GM19240 (cell line): ENCODE data around the gene ALG1L2.
"Not testable (repeated sequence)": the region's sequence is repeated elsewhere in the genome, so short reads cannot be mapped to it uniquely, and the experiment has no call there.

Experiments
- DNase-seq: peaks from one replicate; pipeline ENCODE4 v3.0.0; 2011; ENCODE audit warnings: low spot score; ENCODE audit not compliant: insufficient read length

ALG1L2 gene, protein sequence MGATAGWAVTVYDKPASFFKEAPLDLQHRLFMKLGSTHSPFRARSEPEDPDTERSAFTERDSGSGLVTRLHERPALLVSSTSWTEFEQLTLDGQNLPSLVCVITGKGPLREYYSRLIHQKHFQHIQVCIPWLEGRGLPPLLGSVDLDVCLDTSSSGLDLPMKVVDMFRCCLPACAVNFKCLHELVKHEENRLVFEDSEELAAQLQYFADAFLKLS

DNA sequence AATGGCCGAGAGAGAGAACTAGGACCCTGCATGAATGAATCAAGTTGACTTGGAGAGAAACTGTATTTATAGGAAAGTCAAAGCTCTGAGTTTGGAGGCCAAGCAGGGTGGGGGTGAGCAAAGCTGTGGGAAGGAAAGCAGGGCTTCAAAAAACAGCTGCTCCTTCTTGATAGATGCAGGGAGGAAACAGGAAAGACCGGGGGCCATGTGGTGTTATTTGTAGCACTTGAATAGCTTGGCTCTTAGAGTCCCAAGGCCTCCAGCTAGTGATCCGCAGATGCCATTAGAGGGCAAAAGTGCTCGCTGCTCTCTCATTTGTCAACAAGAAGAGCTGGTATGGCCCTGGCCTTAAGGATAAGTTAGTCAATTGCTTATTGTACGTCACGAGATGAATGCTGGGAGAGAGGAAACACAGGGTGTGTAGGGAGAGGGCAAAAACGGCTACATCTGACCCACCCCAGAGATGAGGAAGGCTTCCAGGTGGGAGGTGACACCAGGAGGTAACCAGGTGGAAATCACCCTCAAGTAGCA, at the start of gene ALG1L2:
Gene ALG1L2, plus strand, starts transcription at position 481 of the 531 bp plus-strand sequence. CDS start 186 bp downstream, outside the sequence.
- no peak for DNase-seq

DNA sequence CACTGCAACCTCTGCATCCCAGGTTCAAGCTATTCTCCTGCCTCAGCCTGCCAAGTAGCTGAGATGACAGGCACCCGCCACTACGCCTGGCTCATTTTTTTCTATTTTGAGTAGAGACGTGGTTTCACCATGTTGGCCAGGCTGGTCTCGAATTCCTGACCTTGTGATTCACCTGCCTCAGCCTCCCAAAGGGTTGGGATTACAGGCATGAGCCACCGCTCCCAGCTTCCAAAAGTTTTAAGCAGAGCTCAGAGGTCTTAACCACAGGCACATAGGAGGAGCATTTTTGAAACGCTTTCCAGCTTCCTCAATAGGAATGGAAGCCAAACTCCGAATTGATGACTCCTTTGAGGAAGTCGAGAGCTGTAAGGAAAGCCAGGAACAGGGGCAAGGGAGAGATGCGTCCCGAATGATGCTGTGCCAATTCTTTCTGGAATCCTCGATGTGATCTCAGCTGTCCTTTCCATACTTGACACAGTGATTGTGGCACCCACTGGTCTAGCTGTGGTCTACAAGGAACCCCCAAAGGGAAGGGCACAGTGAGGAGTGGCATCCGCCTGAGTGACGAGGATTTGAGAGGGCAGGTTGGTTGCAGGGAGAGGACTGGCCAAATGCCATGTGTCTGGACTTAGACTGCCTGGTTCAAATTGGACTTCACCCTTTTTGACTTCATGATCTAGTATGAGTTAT, 44.4 kb upstream of the ALG1L2 start:
- not testable (repeated sequence) for DNase-seq

DNA sequence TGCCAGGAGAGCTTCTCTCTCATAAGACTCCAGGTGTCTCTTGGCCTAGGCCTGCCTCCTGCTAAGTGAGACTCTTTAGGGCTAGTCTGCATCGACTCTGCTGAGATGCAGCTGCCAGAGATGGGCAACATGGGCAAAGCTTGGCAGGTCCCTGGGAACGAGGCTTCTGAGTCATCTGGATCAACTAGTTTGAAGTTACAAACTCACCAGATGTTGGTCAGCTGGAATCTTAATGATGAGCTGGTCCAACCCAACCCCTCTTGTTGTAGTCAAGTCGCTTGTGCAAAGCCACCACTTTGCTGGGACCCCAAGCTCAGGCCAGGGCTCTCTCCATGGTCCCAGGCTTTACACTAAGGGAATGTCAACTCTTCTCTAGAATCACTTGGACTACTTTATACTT, 38.9 kb upstream of the ALG1L2 start:
- DNase-seq: not testable (repeated sequence)

DNA sequence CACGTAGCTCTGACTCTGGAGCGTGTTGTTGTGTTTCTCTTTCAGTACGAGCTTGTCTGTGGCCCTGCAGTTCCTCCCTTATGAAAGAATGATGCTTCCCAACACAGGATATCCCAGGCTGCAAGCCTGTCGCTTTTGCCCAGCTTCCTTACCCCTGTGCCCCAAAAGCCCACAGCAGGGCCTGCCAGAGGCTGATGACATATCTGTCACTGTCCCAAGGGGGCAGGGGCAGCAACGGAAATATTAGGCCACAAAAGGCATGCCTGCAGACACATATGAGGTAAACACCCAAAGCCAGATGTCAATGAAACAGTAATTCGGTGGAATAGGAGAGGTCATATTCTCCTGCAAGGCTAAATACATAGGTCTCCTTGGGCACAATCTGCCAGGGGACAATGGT, 38.0 kb upstream of the ALG1L2 start:
- DNase-seq: not testable (repeated sequence)

DNA sequence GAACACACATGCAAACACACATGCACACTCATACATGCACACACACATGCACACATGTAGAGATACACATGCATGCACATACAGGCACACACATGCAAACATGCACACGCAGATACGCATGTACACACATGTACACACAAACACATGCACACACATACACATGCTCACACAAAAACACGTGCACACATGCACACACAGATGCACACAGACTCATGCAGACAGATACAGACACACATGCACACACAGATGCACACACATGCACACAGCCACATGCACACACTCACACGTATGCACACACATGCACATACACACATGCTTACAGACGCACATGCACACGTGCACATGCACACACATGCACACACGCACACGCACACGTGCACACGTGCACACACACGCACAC, 37.3 kb upstream of the ALG1L2 start:
- no peak for DNase-seq

DNA sequence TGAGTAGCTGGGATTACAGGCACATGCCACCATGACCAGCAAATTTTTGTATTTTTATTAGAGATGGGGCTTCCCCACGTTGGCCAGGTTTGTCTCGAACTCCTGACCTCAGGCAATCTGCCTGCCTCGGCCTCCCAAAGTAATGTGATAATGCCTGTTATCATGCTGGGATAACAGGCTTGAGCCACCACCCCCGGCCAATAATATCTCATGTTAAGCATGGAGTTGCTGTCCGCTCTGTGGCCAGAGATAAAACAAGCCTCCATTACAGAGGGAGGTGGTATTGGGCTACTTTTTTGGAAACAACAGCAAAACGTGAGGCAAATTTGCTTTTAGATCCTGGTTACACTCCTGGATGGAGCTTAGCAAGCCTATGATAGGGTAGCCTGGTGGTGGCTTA, 32.9 kb upstream of the ALG1L2 start:
- no peak for DNase-seq

DNA sequence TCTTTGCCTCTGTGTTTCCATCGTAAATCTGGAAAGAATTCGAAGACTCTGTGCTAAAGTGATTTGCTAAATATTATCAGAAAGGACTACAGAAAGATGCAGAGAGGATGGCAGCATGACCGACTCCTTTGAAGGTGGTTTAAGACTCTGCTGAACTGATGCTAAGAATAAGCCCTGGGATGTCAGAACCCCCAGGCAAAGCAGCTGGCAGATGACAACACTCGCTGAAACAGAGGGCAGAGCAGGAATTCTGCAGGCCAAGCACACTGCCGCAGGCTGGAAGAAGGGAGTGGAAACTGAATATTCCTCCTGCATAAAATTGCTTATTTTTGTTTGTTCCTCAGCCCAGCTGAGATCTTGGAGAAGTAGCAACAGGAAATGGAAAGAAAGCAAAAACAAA, 29.3 kb upstream of the ALG1L2 start:
- DNase-seq: not testable (repeated sequence)

DNA sequence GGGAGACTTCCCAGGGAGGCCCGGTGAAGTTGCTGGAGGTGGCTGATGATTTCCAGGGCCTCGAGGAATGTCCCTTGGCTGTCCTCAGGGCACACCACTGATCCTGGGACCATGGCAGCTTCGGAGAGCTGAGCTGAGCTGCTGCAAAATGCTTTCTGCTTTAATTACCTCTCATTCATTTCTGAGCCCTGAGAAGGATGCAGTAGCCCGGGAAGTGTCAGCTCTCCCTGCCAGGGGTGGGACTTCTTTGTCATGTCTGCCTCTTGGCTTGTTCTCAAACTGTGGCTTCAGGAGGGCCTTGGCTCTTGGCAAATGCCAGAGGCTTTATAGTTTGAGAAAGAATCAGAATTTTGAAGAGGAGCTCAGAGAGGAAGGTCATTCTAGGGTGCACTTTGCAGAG, 28.7 kb upstream of the ALG1L2 start:
- not testable (repeated sequence) for DNase-seq

DNA sequence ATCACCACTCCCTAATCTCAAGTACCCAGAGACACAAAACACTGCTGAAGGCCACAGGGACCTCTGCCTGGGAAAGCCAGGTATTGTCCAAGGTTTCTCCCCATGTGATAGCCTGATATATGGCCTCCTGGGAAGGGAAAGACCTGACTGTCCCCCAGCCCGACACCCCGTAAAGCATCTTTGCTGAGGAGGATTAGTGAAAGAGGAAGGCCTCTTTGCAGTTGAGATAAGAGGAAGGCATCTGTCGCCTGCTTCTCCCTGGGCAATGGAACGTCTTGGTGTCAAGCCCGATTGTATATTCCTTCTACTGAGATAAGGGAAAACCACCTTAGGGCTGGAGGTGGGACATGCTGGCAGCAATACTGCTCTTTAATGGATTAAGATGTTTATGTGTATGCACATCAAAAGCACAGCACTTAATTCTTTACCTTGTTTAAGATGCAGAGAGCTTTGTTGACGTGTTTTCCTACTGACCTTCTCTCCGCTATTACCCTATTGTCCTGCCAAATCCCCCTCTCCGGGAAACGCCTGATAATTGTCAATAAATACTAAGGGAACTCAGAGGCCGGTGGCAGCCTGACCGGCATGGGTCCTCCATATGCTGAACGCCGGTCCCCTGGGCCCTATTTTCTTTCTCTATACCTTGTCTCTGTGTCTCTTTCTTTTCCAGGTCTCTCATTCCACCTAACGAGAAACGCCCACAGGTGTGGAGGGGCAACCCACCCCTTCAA, 23.9 kb upstream of the ALG1L2 start:
- not testable (repeated sequence) for DNase-seq

DNA sequence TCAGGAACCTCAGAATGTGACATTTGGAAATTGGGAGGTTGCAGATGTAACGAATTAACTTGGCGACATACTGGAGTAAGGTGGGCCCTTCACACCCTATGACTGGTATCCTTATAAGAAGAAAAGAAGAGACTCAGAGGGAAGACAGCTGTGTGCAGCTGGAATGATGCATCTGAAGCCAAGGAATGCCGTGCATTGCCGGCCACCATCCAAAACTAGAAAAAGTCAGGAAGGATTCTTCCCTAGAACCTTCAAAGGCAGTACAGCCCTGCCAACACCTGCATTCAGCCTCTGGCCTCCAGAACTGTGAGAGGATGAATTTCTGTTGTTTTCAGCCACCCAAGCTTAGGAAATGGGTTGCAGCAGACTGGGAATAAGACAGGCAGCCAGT, 23.4 kb upstream of the ALG1L2 start:
- DNase-seq: not testable (repeated sequence)

DNA sequence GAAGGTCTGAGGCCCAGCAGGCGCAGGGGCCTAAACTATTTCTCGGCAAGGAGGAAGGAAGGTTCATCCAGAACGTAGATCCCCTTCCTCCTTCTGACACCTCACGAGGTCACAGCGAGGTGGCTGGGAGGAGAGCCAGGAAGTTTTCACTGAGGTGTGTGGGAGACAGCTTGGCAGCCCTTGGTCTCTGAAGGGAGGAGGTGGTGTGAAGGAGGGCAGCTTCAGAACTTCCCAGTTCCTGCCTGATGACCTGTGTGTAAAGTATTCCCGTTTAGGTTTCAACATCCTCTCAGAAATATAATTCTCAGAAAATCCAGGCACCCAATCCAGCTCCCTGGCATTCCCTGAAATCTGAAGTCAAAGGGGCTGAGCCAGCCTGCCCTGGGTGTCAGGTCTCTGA, 22.9 kb upstream of the ALG1L2 start:
- DNase-seq: not testable (repeated sequence)

DNA sequence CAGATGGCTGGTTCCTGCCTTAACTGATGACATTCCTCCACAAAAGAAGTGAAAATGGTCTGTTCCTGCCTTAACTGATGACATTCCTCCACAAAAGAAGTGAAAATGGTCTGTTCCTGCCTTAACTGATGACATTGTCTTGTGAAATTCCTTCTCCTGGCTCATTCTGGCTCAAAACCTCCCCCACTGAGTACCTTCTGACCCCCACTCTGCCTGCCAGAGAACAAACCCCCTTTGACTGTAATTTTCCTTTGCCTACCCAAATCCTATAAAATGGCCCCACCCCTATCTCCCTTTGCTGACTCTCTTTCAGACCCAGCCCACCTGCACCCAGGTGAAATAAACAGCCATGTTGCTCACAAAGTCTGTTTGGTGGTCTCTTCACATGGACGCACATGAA, 22.5 kb upstream of the ALG1L2 start:
- DNase-seq: not testable (repeated sequence)

DNA sequence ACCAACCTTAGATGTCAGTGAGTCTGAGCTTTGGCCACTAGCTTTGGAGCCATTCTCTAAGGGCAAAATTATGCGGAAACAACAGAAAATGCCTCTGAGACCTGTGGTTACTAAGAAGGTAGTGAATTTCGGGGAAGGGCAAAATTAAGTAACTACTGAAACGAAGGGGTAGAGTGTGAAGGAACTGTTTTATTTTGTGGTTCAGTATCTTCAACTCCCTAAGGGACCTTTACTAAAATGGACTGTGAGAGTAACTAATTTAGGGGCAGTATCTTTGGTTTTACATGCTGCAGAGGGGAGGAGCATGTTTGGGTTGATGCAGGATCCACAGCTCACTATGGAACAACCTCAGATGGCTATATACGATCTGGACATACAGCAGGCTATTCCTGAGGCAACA, 8.0 kb upstream of the ALG1L2 start:
- no peak for DNase-seq

DNA sequence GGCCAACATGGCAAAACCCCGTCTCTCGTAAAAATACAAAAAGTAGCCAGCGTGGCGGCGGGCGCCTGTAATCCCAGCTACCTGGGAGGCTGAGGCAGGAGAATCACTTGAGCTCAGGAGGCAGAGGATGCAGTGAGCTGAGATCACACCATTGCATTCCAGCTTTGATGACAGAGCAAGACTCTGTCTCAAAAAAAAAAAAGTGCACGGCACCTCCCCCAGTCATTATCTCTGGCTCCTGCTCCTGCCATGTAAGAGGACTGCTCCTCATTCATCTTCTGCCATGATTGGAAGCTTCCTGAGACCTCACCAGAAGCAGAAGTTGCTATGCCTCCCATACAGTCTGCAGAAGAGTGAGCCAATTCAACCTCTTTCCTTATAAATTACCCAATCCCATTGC, 4.0 kb upstream of the ALG1L2 start:
- DNase-seq: no peak

DNA sequence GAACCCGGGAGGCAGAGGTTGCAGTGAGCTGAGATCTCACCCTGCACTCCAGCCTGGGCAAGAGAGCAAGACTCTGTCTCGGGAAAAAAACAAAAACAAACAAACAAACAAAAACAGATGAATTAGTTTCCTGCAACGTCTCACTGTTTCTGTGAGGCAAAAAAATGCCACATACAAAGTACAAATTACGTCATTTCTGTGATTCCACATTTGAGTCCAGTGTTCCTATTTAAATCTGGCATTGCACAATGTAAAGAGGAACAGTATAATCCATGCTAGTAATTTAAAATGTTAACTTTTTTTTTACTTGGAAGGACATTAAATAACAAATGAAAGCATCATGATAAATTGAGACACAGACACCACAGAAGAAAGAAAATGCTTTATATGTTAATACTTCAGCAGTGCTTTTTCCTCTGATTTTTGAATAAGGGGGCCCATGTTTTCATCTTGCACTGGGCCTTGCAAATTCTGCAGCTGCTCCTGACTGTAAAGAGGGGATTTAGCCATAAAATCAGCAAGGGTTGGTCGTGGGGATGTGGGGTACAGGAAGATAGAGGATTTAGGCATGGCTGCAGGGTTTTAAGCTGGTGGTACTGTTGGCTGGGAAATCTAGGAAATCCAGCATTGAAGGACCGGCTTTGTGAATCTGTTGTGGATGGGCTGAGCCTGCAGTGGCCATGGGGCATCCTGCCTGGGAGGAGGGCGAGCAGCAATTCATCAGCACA, 1.9 kb downstream of the ALG1L2 start:
- not testable (repeated sequence) for DNase-seq

DNA sequence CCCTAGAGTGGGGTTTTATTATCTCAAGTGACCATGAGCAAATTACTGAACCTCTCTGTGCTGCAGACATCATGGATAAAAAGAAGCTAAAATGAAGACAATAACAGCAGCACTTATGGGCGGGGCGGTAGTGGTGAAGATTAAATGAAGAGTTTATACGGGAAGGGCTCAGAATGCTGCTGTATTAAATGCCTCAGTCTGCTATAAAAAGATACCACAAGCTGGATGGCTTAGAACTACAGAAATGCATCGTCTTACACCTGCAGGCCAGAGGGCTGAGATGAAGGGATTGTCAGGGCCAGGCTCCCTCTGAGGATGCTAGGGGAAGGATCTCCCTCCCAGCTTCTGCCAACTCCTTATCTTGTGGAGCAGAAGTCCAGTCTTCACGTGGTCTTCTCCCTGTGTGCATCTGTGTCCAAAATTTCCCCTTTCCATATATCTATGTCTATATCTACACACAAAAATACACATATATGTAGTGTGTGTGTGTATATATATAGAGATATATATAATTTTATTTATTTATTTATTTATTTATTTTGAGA, 2.9 kb downstream of the ALG1L2 start:
- DNase-seq: no peak

DNA sequence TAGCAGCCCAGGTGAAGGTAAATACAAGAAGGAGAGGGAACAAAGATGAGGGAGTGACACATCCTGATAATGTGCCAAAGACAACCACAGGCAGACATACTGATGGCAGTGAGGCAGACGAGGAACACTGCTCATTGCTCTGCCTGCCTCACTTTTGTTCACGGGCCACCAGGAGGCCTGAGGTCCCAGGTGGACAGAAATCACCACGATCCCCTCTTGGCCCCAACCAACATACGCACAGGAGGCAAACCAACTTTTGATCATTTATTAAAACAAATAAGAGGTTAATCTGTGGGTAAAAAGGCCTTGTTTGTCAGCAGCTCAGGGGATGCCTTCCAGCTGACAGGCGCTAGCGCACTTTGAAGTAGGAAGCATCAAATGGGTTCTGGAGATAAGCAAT, 4.2 kb downstream of the ALG1L2 start:
- DNase-seq: no peak

DNA sequence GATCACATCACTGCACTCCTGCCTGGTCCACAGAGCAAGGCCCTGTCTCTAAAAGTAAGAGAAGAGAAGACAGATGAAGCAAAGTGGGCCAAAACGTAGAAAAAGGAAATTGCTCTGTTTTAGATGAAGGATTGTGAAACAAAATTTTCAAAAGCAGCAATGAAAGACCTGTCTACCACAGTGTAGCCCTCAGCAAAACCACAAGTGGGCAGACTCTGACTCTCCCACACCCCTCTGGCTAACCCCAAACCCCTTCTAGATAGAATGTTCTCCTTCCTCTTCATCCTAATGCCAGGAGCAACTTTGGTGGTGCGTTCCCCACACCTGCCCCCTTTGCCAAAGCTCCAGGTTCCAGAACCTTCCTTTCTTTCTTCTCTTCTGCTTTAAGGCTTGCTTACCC, 5.0 kb downstream of the ALG1L2 start:
- not testable (repeated sequence) for DNase-seq

DNA sequence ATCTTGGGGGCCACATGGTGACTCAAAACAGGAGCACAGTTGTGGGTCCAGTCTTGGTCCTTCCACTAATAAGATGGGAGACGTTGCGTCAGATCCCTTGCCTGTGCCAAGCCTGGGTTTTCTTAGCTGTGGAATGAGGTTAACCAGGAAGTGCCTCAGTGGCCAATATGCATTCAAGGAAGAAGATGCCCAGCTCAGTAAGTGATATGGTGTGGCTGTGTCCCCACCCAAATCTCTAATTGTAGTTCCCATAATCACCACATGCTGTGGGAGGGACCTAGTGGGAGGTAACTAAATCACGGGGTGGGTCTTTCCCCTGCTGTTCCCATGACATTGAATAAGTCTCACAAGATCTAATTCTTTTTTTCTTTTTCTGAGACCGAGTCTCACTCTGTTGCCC, 6.4 kb downstream of the ALG1L2 start:
- no peak for DNase-seq

DNA sequence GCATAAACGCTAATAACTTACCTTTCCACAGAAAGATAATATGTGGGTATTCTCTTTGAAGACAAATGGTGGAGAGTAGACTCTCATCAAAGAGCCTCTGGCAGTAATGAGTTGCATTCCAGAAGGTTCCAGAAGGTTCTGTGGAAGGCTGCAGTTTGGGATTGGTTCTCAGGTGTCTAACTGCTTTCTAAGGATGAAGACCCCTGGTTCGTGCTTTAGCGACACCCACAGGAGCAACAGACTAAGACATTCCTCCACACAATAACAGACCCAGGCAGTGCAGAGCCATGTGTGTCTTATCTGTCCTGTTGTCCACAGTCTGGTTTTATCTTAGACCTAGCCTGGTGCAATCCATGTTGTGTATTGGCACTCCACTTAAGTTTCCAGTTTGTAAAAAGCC, 9.1 kb downstream of the ALG1L2 start:
- DNase-seq: not testable (repeated sequence)

DNA sequence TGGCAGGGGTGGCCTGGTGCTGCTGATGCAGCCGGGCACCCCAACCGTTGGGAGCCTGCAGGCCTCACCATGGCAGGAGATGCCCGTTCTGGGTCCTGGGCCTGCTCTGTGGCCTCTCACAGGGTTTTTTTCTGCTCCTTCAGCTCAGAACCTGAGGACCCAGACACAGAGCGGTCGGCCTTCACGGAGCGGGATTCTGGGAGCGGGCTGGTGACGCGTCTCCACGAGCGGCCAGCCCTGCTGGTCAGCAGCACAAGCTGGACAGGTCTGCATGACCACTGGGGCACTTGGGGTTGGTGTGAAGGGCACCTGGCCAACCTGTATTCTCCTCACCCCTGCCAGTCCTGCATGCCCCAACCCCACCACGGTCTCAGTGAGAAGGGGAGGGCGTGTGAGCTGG, 10.3 kb downstream of the ALG1L2 start:
- no peak for DNase-seq
